Panc1 (cell line): Measurements from ENCODE around the gene SDSL.

Experiments used
- POLR2AphosphoS5 ChIP-seq: IDR thresholded peaks from 2 replicates; pipeline ENCODE4 v1.6.1; 2012; ENCODE audit warnings: mild to moderate bottlenecking, low read depth, low read length, moderate library complexity
- TF ChIP-seq, protein P1 (sequence below): fragments of 450-650 bp; IDR thresholded peaks from 2 replicates; pipeline ENCODE4 v1.5.1; 2017; ENCODE audit warnings: mild to moderate bottlenecking

DNA sequence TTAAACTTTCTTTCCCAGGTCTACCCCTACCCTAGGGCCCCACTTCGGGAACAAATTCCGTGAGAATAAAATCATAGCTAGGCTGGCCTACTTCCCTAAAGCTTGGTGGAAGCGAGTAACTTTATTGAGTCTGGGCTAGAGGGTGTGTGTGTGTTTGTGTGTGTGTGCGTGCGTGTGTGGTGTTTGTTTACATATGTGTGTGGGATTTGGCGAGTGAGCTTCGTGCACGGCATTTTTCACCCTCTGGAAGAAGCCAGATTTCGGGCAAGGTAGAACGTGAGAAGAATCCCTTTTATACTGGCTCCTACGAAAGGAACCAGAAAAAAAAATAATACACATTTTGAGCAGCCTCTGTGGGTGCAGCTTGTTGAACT is 57.0 kb downstream of the SDSL start:
- TF ChIP-seq, protein P1, sequence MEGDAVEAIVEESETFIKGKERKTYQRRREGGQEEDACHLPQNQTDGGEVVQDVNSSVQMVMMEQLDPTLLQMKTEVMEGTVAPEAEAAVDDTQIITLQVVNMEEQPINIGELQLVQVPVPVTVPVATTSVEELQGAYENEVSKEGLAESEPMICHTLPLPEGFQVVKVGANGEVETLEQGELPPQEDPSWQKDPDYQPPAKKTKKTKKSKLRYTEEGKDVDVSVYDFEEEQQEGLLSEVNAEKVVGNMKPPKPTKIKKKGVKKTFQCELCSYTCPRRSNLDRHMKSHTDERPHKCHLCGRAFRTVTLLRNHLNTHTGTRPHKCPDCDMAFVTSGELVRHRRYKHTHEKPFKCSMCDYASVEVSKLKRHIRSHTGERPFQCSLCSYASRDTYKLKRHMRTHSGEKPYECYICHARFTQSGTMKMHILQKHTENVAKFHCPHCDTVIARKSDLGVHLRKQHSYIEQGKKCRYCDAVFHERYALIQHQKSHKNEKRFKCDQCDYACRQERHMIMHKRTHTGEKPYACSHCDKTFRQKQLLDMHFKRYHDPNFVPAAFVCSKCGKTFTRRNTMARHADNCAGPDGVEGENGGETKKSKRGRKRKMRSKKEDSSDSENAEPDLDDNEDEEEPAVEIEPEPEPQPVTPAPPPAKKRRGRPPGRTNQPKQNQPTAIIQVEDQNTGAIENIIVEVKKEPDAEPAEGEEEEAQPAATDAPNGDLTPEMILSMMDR: no peak
- TF ChIP-seq POLR2AphosphoS5: no peak
